T-cell (primary cell): ENCODE measurements around the gene FANCM. TPM values are rescaled to one million over a fixed set of nuclear protein-coding genes. Genes with fewer than 3 reads are reported as not detected.
A peak's percentile ranks its signal among the peaks of the same experiment; 100 is the strongest.

Experiments used
- ATAC-seq, 4 experiments: fragments of 200-7000 bp in 3 of 4; fragments of 150-1000 bp in 1 of 4; cut with Tn5 transposase; replicated peaks in 1 of 4; 1 replicate in 3 of 4; 2 replicates in 1 of 4; pipeline ENCODE4 v1.10.0; 2021; ENCODE audit warnings: moderate library complexity in 3 of 4, mild to moderate bottlenecking in 2 of 4, moderate number of reproducible peaks in 1 of 4
- CTCF ChIA-PET, 2 donors: fragments of 300-600 bp; sonication (Branson Sonifier 250); formaldehyde crosslinking; loops; one replicate each; lab custom pipeline; 2022; ENCODE audit warnings: antibody characterized with exemption in 2 of 2; lab: Charles Lee
- POLR2A ChIA-PET, 2 donors: fragments of 300-600 bp; sonication (Branson Sonifier 250); formaldehyde crosslinking; loops; one replicate each; lab custom pipeline; 2022; ENCODE audit warnings: antibody characterized with exemption in 2 of 2; lab: Charles Lee
- DNase-seq, 35 experiments: peaks; one replicate each; pipeline versions ENCODE4 v3.0.0 to v3.0.0-alpha.2; 2013 to 2023
- H3K27ac ChIP-seq: one replicate; pipeline ENCODE4 v1.5.1; 2013; ENCODE audit warnings: low read length
- H3K27me3 ChIP-seq, 2 experiments: replicated peaks in 1 of 2; 1 replicate in 1 of 2; 2 replicates in 1 of 2; pipeline versions ENCODE4 v1.6.1 to v1.7.0; 2013; ENCODE audit warnings: low read length in 1 of 2, mixed read lengths in 1 of 2; ENCODE audit not compliant: control insufficient read depth in 2 of 2, insufficient read depth in 2 of 2; ENCODE audit errors: extremely low read depth in 1 of 2
- H3K36me3 ChIP-seq, 2 donors: 1 replicate in 1 of 2; 2 replicates in 1 of 2; pipeline versions ENCODE4 v1.6.1 to v1.7.0; 2013; ENCODE audit warnings: low read length in 1 of 2; ENCODE audit not compliant: control insufficient read depth in 2 of 2, insufficient read depth in 1 of 2; ENCODE audit errors: extremely low read depth in 1 of 2
- H3K4me1 ChIP-seq, 2 experiments: 1 replicate in 1 of 2; 2 replicates in 1 of 2; pipeline versions ENCODE4 v1.6.1 to v1.7.0; 2013; ENCODE audit warnings: low read length in 2 of 2, mixed read lengths in 1 of 2; ENCODE audit not compliant: insufficient read depth in 2 of 2, control insufficient read depth in 1 of 2; ENCODE audit errors: extremely low read depth in 1 of 2
- H3K4me3 ChIP-seq, 2 donors: 1 replicate in 1 of 2; 2 replicates in 1 of 2; pipeline versions ENCODE4 v1.5.1 to v1.7.0; 2013; ENCODE audit warnings: mild to moderate bottlenecking in 2 of 2, low read length in 1 of 2, moderate library complexity in 1 of 2; ENCODE audit not compliant: control insufficient read depth in 1 of 2; ENCODE audit errors: extremely low read depth in 1 of 2
- H3K9me3 ChIP-seq: 2 replicates; pipeline ENCODE4 v1.7.0; 2013
- H3K27ac Mint-ChIP-seq, 2 donors: one replicate each; pipeline ENCODE4 v1.8.0; 2020 to 2021; ENCODE audit warnings: mild to moderate bottlenecking in 2 of 2, mixed read lengths in 2 of 2
- H3K27me3 Mint-ChIP-seq, 2 donors: one replicate each; pipeline ENCODE4 v1.8.0; 2021 to 2022; ENCODE audit warnings: mixed read lengths in 2 of 2
- H3K36me3 Mint-ChIP-seq: one replicate; pipeline ENCODE4 v1.8.0; 2021; ENCODE audit warnings: mixed read lengths
- H3K4me1 Mint-ChIP-seq, 3 donors: one replicate each; pipeline ENCODE4 v1.8.0; 2020 to 2022; ENCODE audit warnings: mixed read lengths in 3 of 3, mild to moderate bottlenecking in 1 of 3
- H3K4me3 Mint-ChIP-seq, 3 donors: one replicate each; pipeline ENCODE4 v1.8.0; 2020 to 2022; ENCODE audit warnings: mild to moderate bottlenecking in 3 of 3, mixed read lengths in 3 of 3, moderate library complexity in 3 of 3
- H3K9me3 Mint-ChIP-seq, 3 donors: one replicate each; pipeline ENCODE4 v1.8.0; 2020 to 2022; ENCODE audit warnings: mixed read lengths in 3 of 3
- WGBS: methylation state at CpG from one replicate; pipeline ENCODE4 v1.1.5; 2013; ENCODE audit warnings: missing lambda C conversion rate; ENCODE audit not compliant: insufficient coverage; 5-methylcytosine and 5-hydroxymethylcytosine counted together
- total RNA-seq, 35 experiments: library from RNA in 6 of 35; stranded (reverse) in 6 of 35; fragments of 120-200 nt in 1 of 35; gene quantifications; one replicate each; pipeline versions ENCODE4 v1.2.1 to v1.2.4 and lab custom pipeline; 2013 to 2026

Gene FANCM, protein sequence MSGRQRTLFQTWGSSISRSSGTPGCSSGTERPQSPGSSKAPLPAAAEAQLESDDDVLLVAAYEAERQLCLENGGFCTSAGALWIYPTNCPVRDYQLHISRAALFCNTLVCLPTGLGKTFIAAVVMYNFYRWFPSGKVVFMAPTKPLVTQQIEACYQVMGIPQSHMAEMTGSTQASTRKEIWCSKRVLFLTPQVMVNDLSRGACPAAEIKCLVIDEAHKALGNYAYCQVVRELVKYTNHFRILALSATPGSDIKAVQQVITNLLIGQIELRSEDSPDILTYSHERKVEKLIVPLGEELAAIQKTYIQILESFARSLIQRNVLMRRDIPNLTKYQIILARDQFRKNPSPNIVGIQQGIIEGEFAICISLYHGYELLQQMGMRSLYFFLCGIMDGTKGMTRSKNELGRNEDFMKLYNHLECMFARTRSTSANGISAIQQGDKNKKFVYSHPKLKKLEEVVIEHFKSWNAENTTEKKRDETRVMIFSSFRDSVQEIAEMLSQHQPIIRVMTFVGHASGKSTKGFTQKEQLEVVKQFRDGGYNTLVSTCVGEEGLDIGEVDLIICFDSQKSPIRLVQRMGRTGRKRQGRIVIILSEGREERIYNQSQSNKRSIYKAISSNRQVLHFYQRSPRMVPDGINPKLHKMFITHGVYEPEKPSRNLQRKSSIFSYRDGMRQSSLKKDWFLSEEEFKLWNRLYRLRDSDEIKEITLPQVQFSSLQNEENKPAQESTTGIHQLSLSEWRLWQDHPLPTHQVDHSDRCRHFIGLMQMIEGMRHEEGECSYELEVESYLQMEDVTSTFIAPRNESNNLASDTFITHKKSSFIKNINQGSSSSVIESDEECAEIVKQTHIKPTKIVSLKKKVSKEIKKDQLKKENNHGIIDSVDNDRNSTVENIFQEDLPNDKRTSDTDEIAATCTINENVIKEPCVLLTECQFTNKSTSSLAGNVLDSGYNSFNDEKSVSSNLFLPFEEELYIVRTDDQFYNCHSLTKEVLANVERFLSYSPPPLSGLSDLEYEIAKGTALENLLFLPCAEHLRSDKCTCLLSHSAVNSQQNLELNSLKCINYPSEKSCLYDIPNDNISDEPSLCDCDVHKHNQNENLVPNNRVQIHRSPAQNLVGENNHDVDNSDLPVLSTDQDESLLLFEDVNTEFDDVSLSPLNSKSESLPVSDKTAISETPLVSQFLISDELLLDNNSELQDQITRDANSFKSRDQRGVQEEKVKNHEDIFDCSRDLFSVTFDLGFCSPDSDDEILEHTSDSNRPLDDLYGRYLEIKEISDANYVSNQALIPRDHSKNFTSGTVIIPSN (N-terminal part only)
- total RNA-seq, result 10 to 100 TPM in 1 of 5 donors, 1 to 10 TPM in 4; 7.5 to 10.5 (median 8.7) TPM
- 10.7 TPM for total RNA-seq (2013)
- 7.5 to 49.5 (median 21.4) reads per million in 29 experiments for total RNA-seq (lab: John Stamatoyannopoulos, UW)

DNA sequence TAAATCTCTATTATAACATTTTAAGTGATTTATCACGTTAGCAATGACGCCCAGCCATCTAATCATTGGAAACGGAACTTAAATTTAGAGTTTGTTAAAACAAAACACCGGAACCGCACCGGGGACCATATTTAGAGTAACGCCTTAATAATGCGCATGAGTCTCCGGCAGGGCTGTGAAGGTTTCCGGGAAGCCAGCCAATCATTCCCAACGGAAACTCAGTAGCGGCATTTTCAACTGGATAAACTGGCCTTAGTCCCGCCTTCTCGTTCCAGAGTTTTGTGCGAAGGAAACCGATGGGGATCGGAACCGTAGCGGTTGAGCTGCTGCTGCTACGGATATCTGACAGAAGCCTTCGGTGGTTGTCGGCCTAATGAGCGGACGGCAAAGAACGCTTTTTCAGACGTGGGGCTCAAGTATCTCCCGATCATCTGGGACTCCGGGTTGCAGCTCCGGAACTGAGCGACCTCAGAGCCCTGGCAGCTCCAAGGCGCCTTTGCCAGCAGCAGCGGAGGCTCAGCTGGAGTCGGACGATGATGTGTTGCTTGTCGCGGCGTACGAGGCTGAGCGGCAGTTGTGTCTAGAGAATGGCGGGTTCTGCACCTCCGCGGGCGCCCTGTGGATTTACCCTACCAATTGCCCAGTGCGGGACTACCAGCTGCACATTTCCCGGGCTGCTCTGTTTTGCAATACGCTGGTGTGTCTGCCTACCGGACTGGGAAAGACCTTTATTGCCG lies at the start of gene FANCM:
TSS of gene FANCM (plus strand) at position 272 of the 737 bp plus-strand sequence. CDS start at position 374, 102 bp downstream.
- under 1% methylated on average over 45 of the region's 48 CpGs for WGBS
- POLR2A ChIA-PET, result interaction anchor here (0.5 to 1.2 kb wide), 4 partner anchors 16 to 239 kb away, joined by 3 to 6 read pairs (median 4); partner anchors contain the start of genes KLHL28 (in 1 of the 2), MIS18BP1 (in 1 of the 2) and TOGARAM1 (in 1 of the 2)
- H3K4me1 Mint-ChIP-seq, result peaks cover 52 to 54% (median 53%) of the 10 kb centered on the region in 3 donors

GRCh38 chr14:45089813-45090212 lies 45.9 kb upstream of the FANCM start:
- peaks cover 71 to 77% (median 74%) of the 10 kb centered on the region in 3 donors for H3K4me1 Mint-ChIP-seq
- H3K4me1 ChIP-seq, result peaks cover 13 to 19% of the 10 kb centered on the region in 2 experiments
- no peak overlapping the region for H3K4me3 Mint-ChIP-seq
- WGBS, result no CpG with 5 or more reads among the region's 1 CpG
- no peaks in the 10 kb centered on the region for H3K27me3 Mint-ChIP-seq
- H3K9me3 Mint-ChIP-seq, result no peaks in the 10 kb centered on the region
- peak overlapping the region in 1 of 2 donors; percentile 43 for H3K27ac Mint-ChIP-seq
- DNase-seq, result no peak
- no peaks in the 10 kb centered on the region for H3K27me3 ChIP-seq
- H3K27ac ChIP-seq, result no peak overlapping the region
- POLR2A ChIA-PET, result interaction anchor here in 1 of 2 donors (0.5 kb wide), 1 partner anchor 57 kb away, joined by 3 read pairs; no protein-coding TSS in a partner anchor
- H3K9me3 ChIP-seq, result no peaks in the 10 kb centered on the region
- H3K36me3 Mint-ChIP-seq, result peaks cover 12% of the 10 kb centered on the region
- no peak overlapping the region for H3K4me3 ChIP-seq
- no peaks in the 10 kb centered on the region for H3K36me3 ChIP-seq
- ATAC-seq, result peak in 3 of 4 experiments; percentile 34 to 52 (median 41)
- CTCF ChIA-PET, result no interaction called here

More for the DNA sequence above, at the start of gene FANCM:
- Histone ChIP-seq H3K36me3 (no peaks in the 10 kb centered on the region), H3K4me3 (peak within 1 kb of the TSS; percentile 76 to 94), H3K27ac (peak within 1 kb of the TSS; percentile 92), H3K4me1 (peaks cover 19 to 29% of the 10 kb centered on the region in 2 experiments), H3K27me3 (no peaks in the 10 kb centered on the region), H3K9me3 (no peaks in the 10 kb centered on the region)
- Mint-ChIP-seq H3K27me3 (no peaks in the 10 kb centered on the region), H3K4me3 (peak within 1 kb of the TSS; percentile 96 to 99 (median 98)), H3K36me3 (no peaks in the 10 kb centered on the region), H3K9me3 (no peaks in the 10 kb centered on the region), H3K27ac (peak within 1 kb of the TSS; percentile 97 to 99)
- ATAC-seq, result peak; percentile 53 to 61 (median 55)
- peak; percentile 60 to 96 (median 85) for DNase-seq
- CTCF ChIA-PET, result interaction anchor here (0.6 to 2.7 kb wide), 4 partner anchors 11 to 178 kb away, joined by 4 to 16 read pairs (median 6); partner anchors contain the start of genes KLHL28 (in 1 of the 2), MIS18BP1 (in 1 of the 2) and TOGARAM1 (in 1 of the 2)

- no peaks in the 10 kb centered on the region for H3K27me3 Mint-ChIP-seq
- ChIA-PET POLR2A (interaction anchor here (0.5 to 0.6 kb wide), 2 partner anchors 55 to 126 kb away, joined by 3 to 5 read pairs; no protein-coding TSS in a partner anchor), CTCF (no interaction called here)
- Histone ChIP-seq H3K36me3 (peaks cover 0 to 13% of the 10 kb centered on the region in 2 donors), H3K27me3 (no peaks in the 10 kb centered on the region), H3K27ac (no peak overlapping the region), H3K4me3 (no peak overlapping the region), H3K9me3 (no peaks in the 10 kb centered on the region), H3K4me1 (peaks cover 5 to 10% of the 10 kb centered on the region in 2 experiments)
- H3K4me1 Mint-ChIP-seq, result peaks cover 52 to 60% (median 60%) of the 10 kb centered on the region in 3 donors
- H3K4me3 Mint-ChIP-seq, result no peak overlapping the region
- no peak overlapping the region for H3K27ac Mint-ChIP-seq
- no peaks in the 10 kb centered on the region for H3K9me3 Mint-ChIP-seq
- no peak for ATAC-seq
- WGBS, result no CpG with 5 or more reads among the region's 2 CpGs
- peaks cover 27% of the 10 kb centered on the region for H3K36me3 Mint-ChIP-seq
- no peak for DNase-seq
Measured at GRCh38 chr14:45091710-45092109, 44.0 kb upstream of the FANCM start.

DNA sequence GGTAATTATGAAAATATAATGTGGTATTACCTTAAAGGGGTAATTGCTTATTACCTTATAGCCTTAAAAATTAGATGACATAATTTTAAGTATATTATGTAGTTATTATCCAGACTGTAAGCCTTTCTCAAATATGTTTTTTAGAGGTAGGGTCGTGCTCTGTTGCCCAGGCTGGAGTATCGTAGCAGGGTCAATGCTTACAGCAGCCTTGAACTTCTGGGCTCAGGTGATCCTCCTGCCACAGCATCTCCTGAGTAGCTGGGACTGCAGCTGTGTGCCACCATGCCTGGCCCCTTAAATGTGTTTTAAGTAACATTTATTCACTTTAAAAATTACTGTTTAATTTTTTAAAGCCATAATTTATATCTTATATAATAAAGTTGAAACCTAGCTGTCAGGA lies 41.5 kb upstream of the FANCM start:
- H3K9me3 Mint-ChIP-seq, result no peaks in the 10 kb centered on the region
- ATAC-seq, result no peak
- Histone ChIP-seq H3K27ac (no peak overlapping the region), H3K27me3 (no peaks in the 10 kb centered on the region), H3K9me3 (no peaks in the 10 kb centered on the region), H3K4me3 (no peak overlapping the region), H3K36me3 (peaks cover 0 to 36% of the 10 kb centered on the region in 2 donors), H3K4me1 (peaks cover 1 to 3% of the 10 kb centered on the region in 2 experiments)
- DNase-seq, result no peak
- ChIA-PET POLR2A (interaction anchor here in 1 of 2 donors (0.5 to 0.6 kb wide), 2 partner anchors 75 to 163 kb away, joined by 3 to 4 read pairs; no protein-coding TSS in a partner anchor), CTCF (interaction anchor here in 1 of 2 donors (1.4 kb wide), 1 partner anchor 11 kb away, joined by 4 read pairs; no protein-coding TSS in a partner anchor)
- no peak overlapping the region for H3K4me3 Mint-ChIP-seq
- no peaks in the 10 kb centered on the region for H3K27me3 Mint-ChIP-seq
- H3K27ac Mint-ChIP-seq, result no peak overlapping the region
- peaks cover 50% of the 10 kb centered on the region for H3K36me3 Mint-ChIP-seq
- 92% methylated on average over 2 of the region's 2 CpGs for WGBS
- H3K4me1 Mint-ChIP-seq, result peaks cover 35 to 49% (median 44%) of the 10 kb centered on the region in 3 donors

DNA sequence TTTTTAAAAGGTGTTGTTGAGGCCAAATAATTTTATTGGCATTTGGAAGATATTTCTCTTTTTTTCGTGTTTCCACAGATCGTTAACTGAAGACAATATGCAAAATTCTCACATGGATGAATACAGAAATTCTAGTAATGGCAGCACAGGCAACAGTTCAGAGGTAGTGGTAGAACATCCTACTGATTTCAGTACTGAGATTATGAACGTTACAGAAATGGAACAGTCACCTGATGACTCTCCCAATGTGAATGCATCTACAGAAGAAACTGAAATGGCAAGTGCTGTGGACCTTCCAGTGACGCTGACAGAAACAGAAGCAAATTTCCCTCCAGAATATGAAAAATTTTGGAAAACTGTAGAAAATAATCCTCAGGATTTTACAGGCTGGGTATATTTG lies 40.6 kb upstream of the FANCM start:
- Histone ChIP-seq H3K27me3 (no peaks in the 10 kb centered on the region), H3K9me3 (no peaks in the 10 kb centered on the region), H3K36me3 (peaks cover 0 to 42% of the 10 kb centered on the region in 2 donors), H3K27ac (no peak overlapping the region), H3K4me1 (no peaks in the 10 kb centered on the region), H3K4me3 (no peak overlapping the region)
- WGBS, result 17% methylated on average over 1 of the region's 4 CpGs
- Mint-ChIP-seq H3K36me3 (peaks cover 54% of the 10 kb centered on the region), H3K27ac (no peak overlapping the region), H3K27me3 (no peaks in the 10 kb centered on the region), H3K4me3 (no peak overlapping the region), H3K9me3 (no peaks in the 10 kb centered on the region), H3K4me1 (peaks cover 26 to 40% (median 36%) of the 10 kb centered on the region in 3 donors)
- ChIA-PET POLR2A (interaction anchor here (0.7 kb wide), 2 partner anchors 37 to 134 kb away, joined by 4 to 12 read pairs; no protein-coding TSS in a partner anchor), CTCF (interaction anchor here in 1 of 2 donors (1.4 kb wide), 1 partner anchor 10 kb away, joined by 4 read pairs; no protein-coding TSS in a partner anchor)
- no peak for ATAC-seq
- DNase-seq, result no peak
